Measurements from ENCODE around the gene SMARCD2.
A peak's percentile ranks its signal among the peaks of the same experiment; 100 is the strongest.

The SMARCD2 gene

DNA sequence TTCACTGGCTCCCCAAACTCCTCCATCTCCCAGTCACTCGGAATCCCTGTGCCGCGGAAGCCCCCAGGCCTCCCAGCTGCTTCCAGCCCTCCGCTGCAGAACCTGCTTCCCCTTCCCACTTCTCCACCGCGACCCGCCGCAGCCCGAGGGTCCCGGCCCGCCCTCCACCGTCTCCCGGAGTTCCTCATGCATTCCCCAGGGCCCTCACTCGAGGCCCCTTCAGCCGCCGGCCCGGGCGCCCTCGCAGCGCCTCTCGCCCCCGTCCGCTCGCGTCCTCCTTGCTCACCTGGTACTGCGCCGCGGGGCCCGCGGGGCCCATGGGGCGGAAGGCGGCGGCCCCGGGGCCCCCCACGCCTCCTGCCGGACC is 329 bp downstream of the SMARCD2 start:
- Histone ChIP-seq H4K20me1 (ENCODE audit: insufficient read depth, low read length) (no peaks in the 10 kb centered on the region; the same call in 1 of the 2 replicates), H3K4me1 (ENCODE audit: low read length) (peaks cover 22% of the 10 kb centered on the region), H3K79me2 (ENCODE audit: low read length) (peaks cover 51% of the 10 kb centered on the region), H3K9ac (ENCODE audit: low read length) (peak overlapping the region; percentile 70), H3K4me3 (ENCODE audit: low read length) (peak overlapping the region; percentile 81), H3K27me3 (replicated peaks; ENCODE audit: insufficient read depth, low read length) (no peaks in the 10 kb centered on the region), H2AFZ (ENCODE audit: low read length) (peak overlapping the region; percentile 46; the same call in 1 of the 2 replicates), H3F3A (ENCODE audit: insufficient read depth, low read length) (peaks cover 15% of the 10 kb centered on the region), H3K4me2 (ENCODE audit: low read depth, low read length) (peak overlapping the region; percentile 91; the same call in 1 of the 2 replicates), H3K36me3 (replicated peaks; ENCODE audit: insufficient read depth, low read length) (no peaks in the 10 kb centered on the region), H3K27ac (ENCODE audit: low read length) (peak overlapping the region; percentile 0; the same call in 1 of the 2 replicates), H3K9me2 (replicated peaks; ENCODE audit: insufficient read depth, low read length) (no peaks in the 10 kb centered on the region), H3K9me3 (replicated peaks; ENCODE audit: insufficient read depth, low read length) (no peaks in the 10 kb centered on the region)
- DNase-seq = no peak
- no peak for TF ChIP-seq EZH2phosphoT487 (IDR thresholded peaks at IDR 0.05; ENCODE audit: low read length)
- TF ChIP-seq, protein P1, sequence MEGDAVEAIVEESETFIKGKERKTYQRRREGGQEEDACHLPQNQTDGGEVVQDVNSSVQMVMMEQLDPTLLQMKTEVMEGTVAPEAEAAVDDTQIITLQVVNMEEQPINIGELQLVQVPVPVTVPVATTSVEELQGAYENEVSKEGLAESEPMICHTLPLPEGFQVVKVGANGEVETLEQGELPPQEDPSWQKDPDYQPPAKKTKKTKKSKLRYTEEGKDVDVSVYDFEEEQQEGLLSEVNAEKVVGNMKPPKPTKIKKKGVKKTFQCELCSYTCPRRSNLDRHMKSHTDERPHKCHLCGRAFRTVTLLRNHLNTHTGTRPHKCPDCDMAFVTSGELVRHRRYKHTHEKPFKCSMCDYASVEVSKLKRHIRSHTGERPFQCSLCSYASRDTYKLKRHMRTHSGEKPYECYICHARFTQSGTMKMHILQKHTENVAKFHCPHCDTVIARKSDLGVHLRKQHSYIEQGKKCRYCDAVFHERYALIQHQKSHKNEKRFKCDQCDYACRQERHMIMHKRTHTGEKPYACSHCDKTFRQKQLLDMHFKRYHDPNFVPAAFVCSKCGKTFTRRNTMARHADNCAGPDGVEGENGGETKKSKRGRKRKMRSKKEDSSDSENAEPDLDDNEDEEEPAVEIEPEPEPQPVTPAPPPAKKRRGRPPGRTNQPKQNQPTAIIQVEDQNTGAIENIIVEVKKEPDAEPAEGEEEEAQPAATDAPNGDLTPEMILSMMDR (IDR thresholded peaks at IDR 0.05; ENCODE audit: low read length) = no peak
- TF ChIP-seq EZH2 (optimal IDR thresholded peaks at IDR 0.05; ENCODE audit: low read depth, low read length) = no peak

DNA sequence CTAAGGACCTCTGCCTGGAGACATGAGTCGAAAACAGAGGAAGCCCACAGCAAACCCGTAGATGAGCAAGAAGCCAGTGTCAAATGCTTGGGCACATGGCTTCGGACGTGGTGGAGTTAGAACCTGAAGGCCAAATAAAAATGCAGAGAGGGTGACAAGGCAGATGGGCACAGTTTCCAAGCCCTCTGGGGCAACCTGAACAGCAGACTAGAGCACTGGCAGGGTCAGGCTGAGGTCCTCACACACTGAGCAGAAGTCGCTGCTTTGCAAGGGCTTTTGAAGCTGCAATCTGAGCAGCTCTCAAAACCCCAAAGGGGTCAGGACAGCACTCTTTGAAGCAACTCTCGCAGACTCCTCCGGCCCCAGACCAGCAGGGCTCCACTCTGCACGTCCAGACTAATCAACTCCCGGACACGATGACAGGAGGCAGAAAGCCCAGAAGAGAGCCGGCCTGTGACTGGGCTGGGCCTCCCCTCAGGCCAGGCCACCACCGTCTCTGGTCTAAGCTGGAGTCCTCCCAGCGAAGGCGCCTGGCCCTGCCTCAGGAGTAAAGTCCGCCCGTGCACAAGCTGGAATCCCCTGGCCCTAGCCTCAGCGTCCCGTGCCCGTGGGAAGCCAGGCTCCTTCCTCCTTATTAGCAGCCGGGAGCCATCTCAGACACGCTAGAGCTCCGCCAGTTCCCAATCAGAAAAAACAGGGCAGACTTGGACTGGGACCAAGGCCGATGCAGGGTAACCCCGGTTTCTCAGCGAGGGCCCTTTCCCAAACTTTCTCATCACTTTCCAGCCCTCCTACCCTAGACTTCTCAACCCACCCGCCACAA is 924 bp downstream of the SMARCD2 start:
- no peaks in the 10 kb centered on the region; the same call in 1 of the 2 replicates for H4K20me1 ChIP-seq (ENCODE audit: insufficient read depth, low read length)
- DNase-seq = peak; percentile 42
- H3K36me3 ChIP-seq (replicated peaks; ENCODE audit: insufficient read depth, low read length) = no peaks in the 10 kb centered on the region
- TF ChIP-seq EZH2phosphoT487 (IDR thresholded peaks at IDR 0.05; ENCODE audit: low read length) (no peak), EZH2 (optimal IDR thresholded peaks at IDR 0.05; ENCODE audit: low read depth, low read length) (no peak)
- TF ChIP-seq, protein P1 (IDR thresholded peaks at IDR 0.05; ENCODE audit: low read length) = no peak
- peak overlapping the region; percentile 22; the same call in 1 of the 2 replicates for H3K27ac ChIP-seq (ENCODE audit: low read length)
- H3K79me2 ChIP-seq (ENCODE audit: low read length) = peaks cover 57% of the 10 kb centered on the region
- H3K9ac ChIP-seq (ENCODE audit: low read length) = peak overlapping the region; percentile 70
- H3K9me3 ChIP-seq (replicated peaks; ENCODE audit: insufficient read depth, low read length) = no peaks in the 10 kb centered on the region
- no peaks in the 10 kb centered on the region for H3K9me2 ChIP-seq (replicated peaks; ENCODE audit: insufficient read depth, low read length)
- peak overlapping the region; percentile 81 for H3K4me3 ChIP-seq (ENCODE audit: low read length)
- peak overlapping the region; percentile 91 for H3K4me2 ChIP-seq (ENCODE audit: low read depth, low read length)
- no peaks in the 10 kb centered on the region for H3K27me3 ChIP-seq (replicated peaks; ENCODE audit: insufficient read depth, low read length)
- H3F3A ChIP-seq (ENCODE audit: insufficient read depth, low read length) = peaks cover 15% of the 10 kb centered on the region
- no peak overlapping the region; the same call in 1 of the 2 replicates for H2AFZ ChIP-seq (ENCODE audit: low read length)
- H3K4me1 ChIP-seq (ENCODE audit: low read length) = peaks cover 22% of the 10 kb centered on the region

DNA sequence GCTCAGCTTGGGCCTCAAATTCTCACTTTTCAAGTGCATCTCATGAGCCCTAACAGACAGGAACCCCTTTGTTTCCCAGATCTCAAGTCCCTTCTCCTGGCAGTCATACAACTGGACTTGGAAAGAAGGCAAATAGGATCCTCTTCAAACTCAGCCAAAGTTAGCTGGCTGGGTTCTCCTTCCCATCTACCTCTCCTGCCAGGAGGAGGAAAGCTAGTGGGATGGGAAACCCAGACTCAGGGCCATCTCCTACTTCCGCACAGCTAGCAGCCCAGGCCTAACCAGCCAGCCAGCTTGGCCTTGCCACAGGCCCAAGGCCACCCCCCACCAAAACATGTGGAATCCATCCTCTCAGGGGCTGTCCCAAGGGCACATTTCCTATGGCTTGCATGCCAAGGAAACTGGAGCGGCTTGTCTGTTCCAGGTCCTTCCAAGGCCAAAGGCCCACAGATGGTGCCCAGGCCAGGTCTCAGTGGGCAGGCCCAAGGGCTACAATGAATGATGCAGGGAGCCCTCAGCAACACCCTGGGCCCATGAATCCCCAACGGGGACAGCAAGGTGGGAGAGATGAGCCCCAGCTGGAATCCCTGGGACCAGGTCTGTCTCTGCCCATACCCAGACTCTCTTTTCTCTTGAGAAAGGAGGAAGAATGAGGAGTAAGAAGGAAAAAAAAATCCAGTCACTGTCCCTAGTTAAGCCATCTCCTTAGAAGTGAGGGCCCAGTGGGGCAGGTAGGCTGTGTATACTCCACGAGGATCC is 1.7 kb downstream of the SMARCD2 start:
- Histone ChIP-seq H3K4me3 (ENCODE audit: low read length) (peak overlapping the region; percentile 81), H3K27me3 (replicated peaks; ENCODE audit: insufficient read depth, low read length) (no peaks in the 10 kb centered on the region), H3K9me3 (replicated peaks; ENCODE audit: insufficient read depth, low read length) (no peaks in the 10 kb centered on the region), H3K4me1 (ENCODE audit: low read length) (peaks cover 22% of the 10 kb centered on the region), H3K9ac (ENCODE audit: low read length) (peak overlapping the region; percentile 70; the same call in 1 of the 2 replicates), H4K20me1 (ENCODE audit: insufficient read depth, low read length) (no peaks in the 10 kb centered on the region; the same call in 1 of the 2 replicates), H3K79me2 (ENCODE audit: low read length) (peaks cover 61% of the 10 kb centered on the region), H3K27ac (ENCODE audit: low read length) (peak overlapping the region; percentile 22; the same call in 1 of the 2 replicates), H2AFZ (ENCODE audit: low read length) (no peak overlapping the region), H3K36me3 (replicated peaks; ENCODE audit: insufficient read depth, low read length) (no peaks in the 10 kb centered on the region), H3K9me2 (replicated peaks; ENCODE audit: insufficient read depth, low read length) (no peaks in the 10 kb centered on the region), H3K4me2 (ENCODE audit: low read depth, low read length) (peak overlapping the region; percentile 91), H3F3A (ENCODE audit: insufficient read depth, low read length) (peaks cover 15% of the 10 kb centered on the region)
- no peak for DNase-seq
- TF ChIP-seq EZH2phosphoT487 (IDR thresholded peaks at IDR 0.05; ENCODE audit: low read length) (no peak), EZH2 (optimal IDR thresholded peaks at IDR 0.05; ENCODE audit: low read depth, low read length) (no peak)
- TF ChIP-seq, protein P1 (IDR thresholded peaks at IDR 0.05; ENCODE audit: low read length) = no peak
